GM12801 (cell line): ENCODE results near the gene ADAM33.

Source experiments
- CTCF ChIP-seq: IDR thresholded peaks from one replicate; pipeline ENCODE4 v1.5.1; 2011; ENCODE audit warnings: control low read depth; ENCODE audit not compliant: insufficient read length; ENCODE audit errors: extremely low read depth

ADAM33 gene

GRCh38 chr20:3646651-3647050 lies 35.2 kb downstream of the ADAM33 start:
- TF ChIP-seq CTCF, result no peak

GRCh38 chr20:3646067-3646440 lies 35.8 kb downstream of the ADAM33 start:
- TF ChIP-seq CTCF, result no peak

- TF ChIP-seq CTCF, result no peak
These were observed 36.3 kb downstream of the ADAM33 start for GRCh38 chr20:3645309-3646066.

- no peak for TF ChIP-seq CTCF
These were observed 41.6 kb downstream of the ADAM33 start for GRCh38 chr20:3640259-3640658.

- TF ChIP-seq CTCF, result no peak
These were observed 46.5 kb downstream of the ADAM33 start for GRCh38 chr20:3635346-3635745.

- no peak for TF ChIP-seq CTCF
These were observed 47.8 kb downstream of the ADAM33 start for GRCh38 chr20:3633913-3634478.

GRCh38 chr20:3632311-3633004 lies 49.4 kb downstream of the ADAM33 start:
- TF ChIP-seq CTCF, result no peak
